C1 segment of cervical spinal cord (tissue), 14 donors: ENCODE results near the gene RAB11FIP5.

Experiments used
- DNase-seq, 14 donors: peaks; one replicate each; lab custom pipeline; 2025; lab: John Stamatoyannopoulos, UW

Gene RAB11FIP5

DNA sequence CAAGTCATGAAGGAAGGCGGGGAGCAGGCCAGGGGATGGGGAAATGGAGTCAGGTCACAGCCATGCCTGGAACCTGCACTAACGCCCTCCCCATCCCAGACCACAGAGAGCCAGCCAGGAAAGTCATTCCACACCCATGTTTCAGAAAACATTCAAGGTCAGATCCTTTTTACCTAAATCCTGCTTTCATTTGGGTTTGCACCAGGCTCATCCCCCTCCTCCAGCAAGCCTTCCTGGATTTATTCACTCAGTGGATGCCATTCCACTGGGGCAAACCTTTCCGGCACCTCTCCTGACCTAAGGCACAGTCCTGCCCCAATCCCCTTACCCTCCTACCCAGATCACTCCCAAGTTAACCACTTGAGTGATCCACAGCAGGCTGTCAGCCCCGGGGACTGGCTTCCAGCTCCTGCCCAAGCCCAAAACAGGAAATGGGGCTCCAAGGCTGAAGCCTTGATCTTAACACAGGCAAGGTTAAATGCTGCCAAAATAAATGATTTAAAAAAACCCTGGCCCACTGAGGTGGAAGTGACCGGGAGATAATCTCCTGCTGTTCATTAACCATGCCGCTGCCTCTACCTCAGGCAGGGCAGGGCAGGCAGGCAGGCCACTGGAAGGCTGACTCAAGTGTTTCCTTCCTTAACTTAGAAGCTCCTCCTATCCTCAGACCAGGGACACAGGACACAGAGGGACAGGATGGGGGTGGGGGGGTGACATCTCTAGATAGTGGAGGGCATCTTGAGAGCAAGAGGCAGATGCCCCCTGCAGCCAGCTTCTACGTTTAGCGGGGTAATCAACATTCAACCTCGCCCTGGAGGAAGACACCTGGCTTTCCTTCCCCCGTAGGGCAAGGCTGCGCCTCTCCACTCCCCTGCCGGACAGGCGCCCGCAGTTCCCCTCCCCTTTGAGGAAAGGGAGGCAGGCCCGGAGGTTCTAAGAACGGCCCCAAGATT, 1.4 kb downstream of the RAB11FIP5 start:
- peak in 2 of 14 donors; percentile 16 to 34 for DNase-seq

DNA sequence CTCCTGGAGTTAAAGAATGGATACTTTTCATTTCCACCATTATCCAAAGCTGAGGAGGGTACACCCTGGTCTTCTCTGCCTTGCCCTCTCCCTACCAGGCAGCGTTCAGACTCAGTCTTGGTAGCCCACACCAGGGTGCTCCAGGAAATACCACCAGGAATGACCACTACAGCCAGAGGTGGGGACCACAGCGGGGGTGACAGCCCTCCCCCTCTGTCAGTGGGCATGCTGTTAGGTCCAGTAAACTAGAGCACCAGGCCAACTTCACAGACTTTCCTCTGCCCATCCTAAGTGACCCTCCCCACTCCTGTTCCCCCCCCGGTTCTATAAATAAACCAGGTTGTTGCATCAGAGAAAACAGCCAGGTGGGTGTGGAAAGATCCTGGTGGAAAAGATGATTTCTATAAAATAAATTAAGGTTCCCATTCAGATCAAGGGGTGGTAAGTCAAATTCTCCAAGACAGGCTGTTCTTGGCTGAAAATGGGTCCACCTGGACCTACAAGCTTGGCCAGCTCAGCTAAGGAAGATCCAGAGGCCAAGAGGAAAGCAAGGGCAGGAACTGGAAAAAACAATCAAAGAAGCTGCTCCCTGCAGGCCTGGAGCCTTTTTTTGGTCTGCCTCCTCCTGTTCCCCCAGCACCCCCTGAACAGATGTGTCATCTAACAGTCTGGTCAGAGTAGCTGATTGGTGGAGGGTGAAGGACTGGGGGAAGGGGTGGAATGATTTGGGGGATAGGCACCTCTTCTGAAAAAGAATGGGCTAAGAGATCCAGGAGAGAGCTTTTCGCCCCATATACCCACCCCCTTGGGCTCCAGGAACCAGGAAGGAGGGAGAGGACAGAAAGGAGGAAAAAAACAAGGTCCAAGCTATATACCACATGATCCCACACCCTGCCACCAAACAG, 2.3 kb downstream of the RAB11FIP5 start:
- no peak for DNase-seq

DNA sequence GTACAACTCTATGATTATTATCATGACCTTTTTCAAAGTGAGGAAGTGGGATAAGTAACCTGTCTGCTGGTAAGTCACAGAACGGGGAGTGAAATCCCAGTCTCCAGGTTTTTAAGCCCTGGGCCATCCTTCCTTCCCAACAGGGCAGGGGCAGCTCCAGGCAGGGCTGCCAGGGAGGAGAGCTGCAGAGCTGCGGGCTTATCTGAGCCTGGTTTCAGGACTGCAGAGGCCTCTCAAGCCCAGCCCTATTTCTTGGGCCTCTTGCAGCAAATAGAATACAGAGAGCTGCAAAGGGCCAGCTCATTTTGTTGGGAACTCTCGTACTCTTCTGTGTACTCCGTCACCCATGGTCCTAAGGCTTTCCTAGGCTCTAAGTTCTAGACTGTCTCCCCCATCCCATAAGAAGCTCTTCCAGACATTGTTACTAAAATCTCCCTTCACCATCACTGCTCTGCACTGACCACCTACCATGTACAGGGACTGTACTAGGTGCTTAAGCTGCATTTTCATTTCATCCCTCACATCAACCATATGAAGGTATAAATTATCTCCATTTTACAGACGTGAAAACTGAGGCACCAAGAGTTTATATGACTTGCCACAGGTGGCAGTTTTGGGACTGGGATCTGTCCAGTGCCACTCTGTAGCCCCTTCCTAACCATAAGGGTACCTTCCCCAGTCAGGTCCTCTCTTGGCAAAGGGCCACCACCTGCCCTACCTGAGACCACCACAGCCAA, 3.1 kb downstream of the RAB11FIP5 start:
- DNase-seq: no peak

DNA sequence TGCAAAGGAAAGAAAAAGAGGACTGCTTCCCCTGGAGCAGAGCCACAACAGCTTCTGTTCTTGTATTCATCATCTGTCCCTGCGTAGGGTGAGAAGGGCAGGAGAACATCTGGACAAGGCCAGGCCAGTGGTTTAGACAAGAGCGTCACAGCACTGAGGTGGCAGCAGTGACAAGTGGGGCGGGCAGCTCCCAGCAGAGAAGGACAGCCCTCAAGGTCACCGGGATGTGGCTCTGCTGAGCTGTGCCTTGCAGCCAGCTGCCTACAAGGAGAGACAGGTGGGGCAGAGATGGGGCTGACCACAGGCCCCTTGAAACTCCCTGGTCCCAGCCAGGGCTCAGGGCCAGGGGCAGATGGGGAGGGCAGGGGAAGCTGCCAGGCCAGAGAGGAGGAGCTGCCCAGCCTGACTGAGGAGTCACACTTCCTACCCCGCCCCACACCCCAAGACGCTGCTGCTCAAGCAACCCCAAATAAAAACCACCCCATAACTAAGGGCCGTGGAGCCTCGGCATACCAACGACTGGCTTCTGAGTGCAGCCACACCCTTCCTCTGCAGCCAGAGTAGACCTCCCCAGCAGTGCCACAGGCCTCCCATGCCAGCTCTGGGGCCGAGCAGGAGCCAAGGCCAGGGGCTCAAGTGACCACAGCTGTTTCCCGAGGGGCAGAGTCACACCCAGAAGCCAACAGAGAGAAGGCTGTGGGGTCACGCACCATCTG, 5.4 kb downstream of the RAB11FIP5 start:
- peak in 1 of 14 donors; percentile 22 for DNase-seq

DNA sequence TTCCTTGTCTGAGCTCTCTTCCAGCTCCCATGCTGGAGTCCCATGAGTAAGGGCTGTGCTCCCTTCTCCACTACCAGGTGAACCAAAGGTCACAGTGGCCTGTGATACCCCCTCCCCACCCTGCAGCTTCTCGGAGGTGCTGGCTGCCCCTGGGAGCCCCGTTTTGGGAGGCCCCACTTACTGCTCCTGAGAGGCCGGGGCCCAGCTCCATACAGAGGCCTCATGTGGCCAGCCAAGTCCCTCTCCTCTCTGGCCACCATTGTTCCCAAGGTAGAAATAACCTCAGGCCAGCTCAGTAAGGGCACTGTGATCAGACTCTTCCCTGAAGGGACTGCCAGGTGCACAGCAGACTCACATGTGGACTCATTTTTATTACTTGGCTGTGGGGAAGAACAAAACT, 6.0 kb downstream of the RAB11FIP5 start:
- DNase-seq: no peak

DNA sequence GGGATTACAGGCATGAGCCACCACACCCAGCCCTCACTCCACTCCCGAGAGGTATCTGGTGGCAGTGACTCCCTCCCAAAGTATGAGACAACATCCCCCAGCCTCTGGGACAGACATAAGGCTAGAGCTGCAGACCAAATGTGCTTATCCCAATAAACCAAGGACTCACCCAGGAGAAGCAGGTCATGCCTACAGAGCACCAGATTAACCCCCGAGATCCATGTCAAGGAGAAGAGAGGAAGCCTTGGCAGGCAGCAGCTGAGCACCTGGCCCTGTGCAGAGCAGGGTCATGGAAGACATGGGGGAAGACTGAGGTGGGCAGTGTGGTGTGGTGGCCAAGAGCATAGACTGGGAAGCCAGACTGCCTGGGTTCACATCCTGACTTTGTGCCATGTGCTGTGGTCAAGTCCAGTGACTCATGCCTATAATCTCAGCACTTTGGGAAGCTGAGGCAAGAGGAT, 7.2 kb downstream of the RAB11FIP5 start:
- no peak for DNase-seq

DNA sequence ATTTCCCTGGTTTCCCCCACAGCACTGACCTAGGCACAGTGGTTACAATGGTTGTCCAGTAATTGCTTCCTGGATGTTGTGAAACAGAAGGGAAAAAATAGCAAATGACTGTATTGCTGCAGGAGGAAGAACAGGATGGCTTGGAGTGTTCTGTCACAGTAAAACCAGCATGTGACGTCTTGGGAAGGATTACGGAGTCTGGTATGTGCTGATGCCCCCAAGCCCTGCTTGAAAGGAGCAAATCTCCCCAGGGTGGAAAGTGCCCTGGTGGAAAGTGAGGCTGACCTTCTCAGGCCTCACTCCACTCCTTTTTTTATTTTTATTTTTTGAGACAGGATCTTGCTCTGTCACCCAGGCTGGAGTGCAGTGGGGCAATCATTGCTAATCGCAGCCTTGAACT, 7.8 kb downstream of the RAB11FIP5 start:
- no peak for DNase-seq

DNA sequence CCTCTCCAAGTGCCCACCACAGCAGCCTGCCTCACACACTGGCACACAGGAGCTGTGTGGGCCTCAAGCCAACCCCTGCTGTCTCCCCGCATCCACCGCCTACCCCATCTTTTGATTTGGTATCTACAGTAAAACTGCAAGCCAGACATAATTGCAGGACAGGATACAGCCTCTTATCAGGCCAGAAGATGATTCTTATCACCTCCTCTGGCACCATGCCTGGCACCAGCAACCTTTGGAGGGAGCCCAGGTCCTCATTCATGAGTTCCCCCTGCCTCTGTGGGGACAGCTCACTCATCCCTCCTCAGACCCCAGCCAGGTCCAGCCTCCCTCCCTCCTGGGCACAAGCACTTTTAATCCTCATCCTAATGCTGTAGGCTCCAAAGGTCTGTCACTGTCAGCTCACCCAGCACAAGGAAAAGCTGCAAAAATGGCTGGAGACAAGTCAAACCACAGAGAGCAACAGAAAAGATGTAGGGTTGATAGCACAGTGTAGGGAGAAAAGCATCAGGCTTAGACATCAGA, 9.7 kb downstream of the RAB11FIP5 start:
- no peak for DNase-seq

DNA sequence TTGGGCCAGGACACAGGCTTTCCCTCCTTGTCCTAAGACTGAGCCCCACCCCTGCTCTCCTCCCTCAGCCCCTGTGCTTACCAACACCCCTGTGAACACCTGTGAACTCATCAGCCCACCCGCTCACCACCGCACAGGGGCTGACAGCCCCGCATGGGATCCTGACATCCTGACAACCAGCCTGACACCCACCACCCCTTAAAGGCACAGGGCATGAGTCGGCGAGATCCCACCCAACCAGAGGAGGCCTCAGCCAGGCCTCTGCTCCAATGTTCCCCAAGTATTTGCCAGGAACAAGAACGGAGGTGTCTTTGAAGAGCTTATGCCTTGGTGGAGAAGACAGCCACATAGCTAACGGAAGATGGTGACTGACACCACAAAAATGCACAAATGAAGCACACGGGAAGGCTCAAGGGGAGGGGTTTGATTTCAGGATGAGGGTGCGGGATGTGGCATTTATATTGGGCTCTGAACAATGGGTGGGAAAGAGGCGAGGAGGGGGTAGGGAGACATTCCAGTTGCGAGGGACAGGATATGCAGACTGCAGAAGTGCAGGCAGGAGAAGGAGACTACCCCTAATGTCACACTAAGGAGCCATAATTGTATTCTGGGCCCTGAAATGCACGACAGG, 11.0 kb downstream of the RAB11FIP5 start:
- DNase-seq: no peak

DNA sequence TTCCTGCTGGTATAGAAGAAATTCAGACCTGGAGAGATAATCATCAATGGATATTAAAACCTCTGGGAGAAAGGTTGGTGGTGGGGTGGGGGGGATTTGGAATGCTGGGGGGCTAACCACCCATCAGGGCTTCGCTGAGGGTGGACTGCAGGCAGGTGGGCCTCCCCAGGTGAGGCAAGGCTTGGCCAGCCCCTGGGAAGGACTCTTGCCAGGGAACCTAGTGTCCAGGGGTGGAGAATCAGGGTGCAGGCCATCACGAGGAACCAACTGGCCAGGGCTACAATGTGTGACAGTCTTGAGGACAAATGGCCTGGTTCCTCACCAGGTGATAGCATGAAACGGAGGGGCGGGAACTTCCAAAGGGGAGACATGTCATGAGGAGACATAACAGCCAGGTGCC, 11.8 kb downstream of the RAB11FIP5 start:
- no peak for DNase-seq

DNA sequence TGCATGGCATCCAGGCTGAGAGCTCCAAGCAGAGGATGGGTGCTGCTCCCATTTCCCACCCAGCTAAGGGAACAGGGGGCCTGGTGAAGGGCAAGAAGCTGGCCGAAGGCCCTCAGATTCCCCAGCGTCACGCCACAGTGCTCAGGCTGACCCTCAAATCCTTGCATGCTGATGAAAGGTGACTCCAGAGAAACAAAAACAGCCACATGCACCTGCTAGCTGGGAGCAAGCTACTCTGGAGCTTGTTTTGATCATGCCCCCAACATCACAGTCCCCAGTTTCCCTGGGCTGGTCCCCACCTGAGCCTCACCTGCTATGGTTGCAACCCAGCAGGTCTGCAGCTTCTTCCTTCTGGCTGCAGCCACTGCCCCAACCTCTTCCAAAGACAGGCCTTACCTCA, 13.3 kb downstream of the RAB11FIP5 start:
- DNase-seq: no peak

DNA sequence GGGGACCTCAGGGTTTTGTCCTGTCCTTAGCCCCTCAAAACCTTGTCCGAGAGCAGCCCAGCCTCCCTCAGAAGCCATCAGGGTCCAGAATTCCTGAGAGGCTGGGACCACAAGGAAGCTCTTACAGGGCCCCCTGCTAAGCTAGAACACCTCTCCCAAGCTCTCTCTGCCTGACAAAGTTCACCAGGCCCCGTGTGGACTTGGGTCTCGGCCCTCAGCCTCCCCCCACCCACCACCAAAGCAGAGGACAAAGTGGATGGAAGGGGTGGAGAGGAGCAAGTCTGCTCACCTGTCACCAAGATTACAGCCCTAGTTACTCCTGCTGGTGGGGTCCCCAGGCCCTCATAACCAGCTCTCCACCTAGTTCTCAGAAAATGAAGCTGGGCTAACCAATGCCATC, 16.8 kb downstream of the RAB11FIP5 start:
- DNase-seq: no peak

DNA sequence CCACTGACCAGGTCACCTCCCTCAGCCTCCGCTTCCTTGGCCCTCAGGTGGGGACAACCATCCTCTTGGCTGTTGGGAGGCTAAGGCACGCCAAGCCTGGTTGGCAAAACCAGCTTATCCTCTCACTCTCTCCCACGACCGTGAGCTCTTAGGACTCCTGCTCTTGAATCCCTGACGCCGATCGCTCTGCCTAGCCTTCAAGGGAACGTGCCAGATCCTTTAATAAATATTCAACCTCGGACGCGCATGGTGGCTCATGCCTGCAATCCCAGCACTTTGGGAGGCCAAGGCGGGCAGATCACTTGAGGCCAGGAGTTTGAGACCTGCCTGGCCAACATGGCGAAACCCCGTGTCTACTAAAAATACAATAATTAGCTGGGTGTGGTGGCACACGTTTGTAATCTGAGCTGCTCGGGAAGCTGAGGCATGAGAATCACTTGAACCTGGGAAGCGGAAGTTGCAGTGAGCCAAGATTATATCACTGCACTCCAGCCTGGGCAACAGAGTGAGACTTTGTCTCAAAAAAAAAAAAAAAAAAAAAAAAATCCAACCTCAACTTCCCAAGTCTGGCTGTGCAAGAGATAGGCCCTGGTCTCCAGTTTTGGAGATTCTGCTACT, 19.0 kb downstream of the RAB11FIP5 start:
- DNase-seq: peak in 1 of 14 donors; percentile 15

DNA sequence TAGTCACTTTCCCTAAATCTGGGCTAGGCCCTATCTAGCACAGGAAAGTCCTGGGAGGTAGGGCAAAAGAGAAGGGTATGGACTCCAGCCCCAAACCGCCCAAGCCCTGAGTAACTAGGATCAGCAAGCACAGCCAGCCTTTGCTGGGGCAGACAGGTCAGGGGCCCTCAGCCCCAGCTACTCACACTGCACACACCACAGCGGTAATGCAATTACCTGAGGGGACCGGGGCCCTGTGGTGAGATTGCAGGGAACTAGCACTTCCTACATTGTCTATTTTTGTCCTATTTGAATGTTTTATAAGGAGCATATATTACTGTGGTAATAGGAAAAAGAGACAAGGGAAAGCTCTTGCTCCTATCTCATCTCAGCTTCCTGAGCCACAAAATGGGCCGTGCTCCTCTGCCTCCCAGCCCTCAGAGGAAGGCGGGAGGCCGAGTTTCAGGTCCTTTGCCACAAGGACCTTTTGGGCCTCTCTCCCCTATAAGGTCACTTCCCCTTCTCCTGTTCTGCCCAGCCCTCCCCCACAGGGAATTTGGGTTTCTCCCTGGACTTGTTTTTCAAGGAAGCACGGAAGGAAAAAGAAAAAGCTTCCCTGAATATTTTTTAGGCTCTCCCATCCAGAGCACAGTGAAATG, 20.5 kb downstream of the RAB11FIP5 start:
- DNase-seq: no peak

DNA sequence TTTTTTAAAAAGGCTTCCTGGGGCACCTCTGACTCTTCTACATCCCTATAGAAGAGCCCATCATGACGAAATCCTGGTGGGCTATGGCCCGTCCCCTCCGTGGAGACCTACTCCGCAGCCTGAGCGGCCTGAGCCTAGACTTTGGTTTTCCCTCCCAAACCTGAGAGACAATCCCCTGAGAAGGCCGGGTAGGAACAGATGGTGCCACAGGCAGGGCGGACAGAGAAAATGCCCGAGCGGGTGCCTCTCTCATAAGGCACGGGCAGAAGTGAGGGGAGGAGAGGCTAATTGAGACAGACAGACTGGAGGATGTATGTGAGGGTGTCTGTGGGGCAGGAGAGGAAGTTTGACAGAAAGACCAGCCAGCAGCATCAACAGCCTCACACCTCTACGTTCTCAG, 21.1 kb downstream of the RAB11FIP5 start:
- peak in 1 of 14 donors; percentile 40 for DNase-seq

DNA sequence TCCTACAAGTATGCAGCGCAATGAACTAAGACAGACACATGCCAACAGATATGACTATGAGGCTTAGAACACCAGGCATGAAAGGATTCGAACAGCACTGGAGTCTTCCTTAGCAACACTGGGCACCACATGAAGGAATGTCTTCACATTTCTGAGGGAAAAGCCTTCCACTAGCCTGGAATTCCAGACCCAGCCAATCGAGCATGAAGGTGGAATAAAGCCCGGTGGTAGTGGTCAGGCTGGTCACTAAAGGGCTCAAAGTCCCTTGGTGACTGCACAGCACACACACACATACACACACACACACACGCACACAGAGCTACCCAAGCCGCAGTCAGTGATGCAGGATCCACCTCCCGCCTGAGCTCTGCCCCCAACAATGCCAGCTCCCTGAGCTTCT, 21.6 kb downstream of the RAB11FIP5 start:
- no peak for DNase-seq

DNA sequence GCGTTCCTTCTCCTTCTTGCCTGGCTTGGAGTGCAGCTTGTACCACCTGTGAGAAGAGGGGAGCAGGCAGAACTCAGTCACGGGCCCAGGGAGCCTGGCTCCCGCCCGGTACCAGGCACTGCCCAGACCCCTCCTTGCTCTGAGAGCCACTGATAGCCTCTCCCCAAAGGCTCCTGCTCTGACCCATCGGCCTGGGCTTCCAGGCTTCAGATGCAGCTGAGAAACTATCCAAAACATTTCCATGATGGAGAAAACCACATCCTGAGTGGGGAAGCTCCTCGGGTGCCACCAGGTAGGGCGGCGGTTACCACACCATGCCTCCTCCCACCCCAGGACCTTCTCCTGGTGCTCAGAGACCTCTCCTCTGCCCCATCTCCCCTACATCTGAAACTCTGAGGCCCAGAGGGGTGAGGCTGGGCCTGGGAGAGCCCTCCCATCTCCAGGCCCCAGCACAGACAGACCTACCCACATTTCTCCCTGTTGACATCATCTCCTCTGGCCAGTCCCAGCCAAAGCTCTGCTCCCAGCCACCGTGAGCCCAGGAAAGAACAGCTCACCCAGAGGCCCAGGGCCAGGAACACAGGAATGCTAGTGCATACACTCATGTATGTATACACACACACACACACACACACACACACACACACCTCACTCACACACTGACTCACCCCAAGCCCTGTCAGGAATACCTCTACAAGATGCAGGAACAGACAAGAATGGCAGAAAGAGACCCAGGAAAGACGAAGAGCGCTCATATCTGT, 23.3 kb downstream of the RAB11FIP5 start:
- no peak for DNase-seq

DNA sequence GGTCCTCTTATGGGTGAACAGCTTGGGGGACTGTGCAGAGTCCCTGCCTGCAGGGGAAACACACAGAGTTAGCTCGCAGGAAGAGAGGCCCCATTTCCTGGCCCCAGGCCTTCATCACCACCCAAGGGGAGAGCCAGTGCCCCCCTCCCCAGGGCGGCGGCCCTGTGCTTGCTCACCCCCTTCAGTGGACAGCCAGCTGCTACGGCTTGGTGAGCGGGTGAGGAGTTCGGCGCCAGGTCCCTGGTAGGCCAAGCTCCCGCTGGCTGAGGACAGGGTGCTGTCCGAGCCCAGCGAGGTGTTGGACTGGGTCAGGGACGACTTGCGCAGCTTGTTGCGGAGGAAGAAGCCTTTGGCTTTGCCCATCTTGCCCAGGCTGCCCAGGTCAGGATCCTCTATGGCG, 24.0 kb downstream of the RAB11FIP5 start:
- DNase-seq: no peak

DNA sequence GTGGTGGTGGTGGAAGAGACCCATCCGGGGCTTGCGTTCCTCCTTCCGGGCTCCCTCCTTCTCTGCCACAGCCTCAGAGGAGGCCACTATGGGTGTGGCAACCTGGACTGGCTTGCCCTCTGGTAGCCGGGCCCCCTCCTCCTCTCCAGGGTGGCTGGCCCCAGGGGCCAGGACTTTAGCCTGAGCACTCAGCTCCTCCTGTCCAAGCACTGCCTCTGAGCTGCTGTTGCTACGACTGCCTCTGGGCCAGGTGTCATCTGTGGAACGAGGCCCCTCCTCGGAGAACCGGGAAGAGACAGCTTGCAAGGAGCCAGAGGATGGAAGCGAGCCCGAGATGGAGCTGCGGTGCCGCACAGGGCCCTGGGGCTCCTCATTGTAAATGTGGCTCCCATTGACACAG, 24.5 kb downstream of the RAB11FIP5 start:
- no peak for DNase-seq
